WTC11 (cell line): ENCODE data around the gene TMCC1.

ENCODE experiments used
- CBFB ChIP-seq: sonication (generic); formaldehyde crosslinking; IDR thresholded peaks from 2 replicates; pipeline ENCODE4 v1.8.1; 2022; ENCODE audit warnings: mild to moderate bottlenecking, low read depth, missing genetic modification reagents
- CTCF ChIP-seq: fragments of 200-600 bp; IDR thresholded peaks from 2 replicates; pipeline ENCODE4 v1.8.0; 2022; ENCODE audit warnings: antibody characterized with exemption
- ELF4 ChIP-seq: sonication (generic); formaldehyde crosslinking; IDR thresholded peaks from 2 replicates; pipeline ENCODE4 v1.8.1; 2022; ENCODE audit warnings: low read depth, mild to moderate bottlenecking, moderate library complexity, missing genetic modification reagents
- FOXP1 ChIP-seq: sonication (generic); formaldehyde crosslinking; IDR thresholded peaks from 2 replicates; pipeline ENCODE4 v1.8.0; 2022; ENCODE audit warnings: missing genetic modification reagents, mild to moderate bottlenecking, moderate library complexity, borderline replicate concordance
- JUN ChIP-seq: sonication (generic); formaldehyde crosslinking; IDR thresholded peaks from 2 replicates; pipeline ENCODE4 v1.8.0; 2023; ENCODE audit warnings: mild to moderate bottlenecking, missing genetic modification reagents
- KAT7 ChIP-seq: sonication (generic); formaldehyde crosslinking; IDR thresholded peaks from 2 replicates; pipeline ENCODE4 v1.8.1; 2023; ENCODE audit warnings: missing genetic modification reagents, mild to moderate bottlenecking, borderline replicate concordance
- SMAD4 ChIP-seq: sonication (generic); formaldehyde crosslinking; IDR thresholded peaks from 2 replicates; pipeline ENCODE4 v1.8.0; 2022; ENCODE audit warnings: mild to moderate bottlenecking, missing genetic modification reagents
- STAT6 ChIP-seq: sonication (generic); formaldehyde crosslinking; conservative IDR thresholded peaks from 2 replicates; pipeline ENCODE4 v1.8.1; 2023; ENCODE audit warnings: mild to moderate bottlenecking, low read depth, missing genetic modification reagents, moderate library complexity
- ZNF263 ChIP-seq: sonication (generic); formaldehyde crosslinking; IDR thresholded peaks from 2 replicates; pipeline ENCODE4 v1.8.1; 2022; ENCODE audit warnings: low read depth, mild to moderate bottlenecking, moderate library complexity, missing genetic modification reagents
- TF ChIP-seq, protein P1 (sequence below): sonication (generic); formaldehyde crosslinking; IDR thresholded peaks from 2 replicates; pipeline ENCODE4 v1.8.1; 2023; ENCODE audit warnings: mild to moderate bottlenecking, missing genetic modification reagents
- TF ChIP-seq, protein P2 (sequence below): sonication (generic); formaldehyde crosslinking; IDR thresholded peaks from 2 replicates; pipeline ENCODE4 v1.8.0; 2022; ENCODE audit warnings: mild to moderate bottlenecking, missing genetic modification reagents
- TF ChIP-seq, protein P3 (sequence below): fragments of 250-450 bp; sonication (Bioruptor Pico); IDR thresholded peaks from 2 replicates; pipeline ENCODE4 v1.9.0; 2021; ENCODE audit warnings: mild to moderate bottlenecking, borderline replicate concordance
- TF ChIP-seq, protein P4 (sequence below): sonication (generic); formaldehyde crosslinking; conservative IDR thresholded peaks from 2 replicates; pipeline ENCODE4 v1.8.1; 2022; ENCODE audit warnings: mild to moderate bottlenecking, missing genetic modification reagents

GRCh38 chr3:129927072-129927471, 33.6 kb upstream of the TMCC1 start:
- TF ChIP-seq FOXP1 (CRISPR knock-in tag) (no peak), CTCF (no peak), KAT7 (no peak), SMAD4 (no peak), CBFB (CRISPR knock-in tag) (no peak), STAT6 (no peak), JUN (CRISPR knock-in tag) (no peak), ELF4 (CRISPR knock-in tag) (no peak), ZNF263 (CRISPR knock-in tag) (no peak)
- TF ChIP-seq, protein P1, sequence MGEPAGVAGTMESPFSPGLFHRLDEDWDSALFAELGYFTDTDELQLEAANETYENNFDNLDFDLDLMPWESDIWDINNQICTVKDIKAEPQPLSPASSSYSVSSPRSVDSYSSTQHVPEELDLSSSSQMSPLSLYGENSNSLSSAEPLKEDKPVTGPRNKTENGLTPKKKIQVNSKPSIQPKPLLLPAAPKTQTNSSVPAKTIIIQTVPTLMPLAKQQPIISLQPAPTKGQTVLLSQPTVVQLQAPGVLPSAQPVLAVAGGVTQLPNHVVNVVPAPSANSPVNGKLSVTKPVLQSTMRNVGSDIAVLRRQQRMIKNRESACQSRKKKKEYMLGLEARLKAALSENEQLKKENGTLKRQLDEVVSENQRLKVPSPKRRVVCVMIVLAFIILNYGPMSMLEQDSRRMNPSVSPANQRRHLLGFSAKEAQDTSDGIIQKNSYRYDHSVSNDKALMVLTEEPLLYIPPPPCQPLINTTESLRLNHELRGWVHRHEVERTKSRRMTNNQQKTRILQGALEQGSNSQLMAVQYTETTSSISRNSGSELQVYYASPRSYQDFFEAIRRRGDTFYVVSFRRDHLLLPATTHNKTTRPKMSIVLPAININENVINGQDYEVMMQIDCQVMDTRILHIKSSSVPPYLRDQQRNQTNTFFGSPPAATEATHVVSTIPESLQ (CRISPR knock-in tag), result no peak
- TF ChIP-seq, protein P2, sequence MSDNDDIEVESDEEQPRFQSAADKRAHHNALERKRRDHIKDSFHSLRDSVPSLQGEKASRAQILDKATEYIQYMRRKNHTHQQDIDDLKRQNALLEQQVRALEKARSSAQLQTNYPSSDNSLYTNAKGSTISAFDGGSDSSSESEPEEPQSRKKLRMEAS (CRISPR knock-in tag), result no peak
- TF ChIP-seq, protein P3, sequence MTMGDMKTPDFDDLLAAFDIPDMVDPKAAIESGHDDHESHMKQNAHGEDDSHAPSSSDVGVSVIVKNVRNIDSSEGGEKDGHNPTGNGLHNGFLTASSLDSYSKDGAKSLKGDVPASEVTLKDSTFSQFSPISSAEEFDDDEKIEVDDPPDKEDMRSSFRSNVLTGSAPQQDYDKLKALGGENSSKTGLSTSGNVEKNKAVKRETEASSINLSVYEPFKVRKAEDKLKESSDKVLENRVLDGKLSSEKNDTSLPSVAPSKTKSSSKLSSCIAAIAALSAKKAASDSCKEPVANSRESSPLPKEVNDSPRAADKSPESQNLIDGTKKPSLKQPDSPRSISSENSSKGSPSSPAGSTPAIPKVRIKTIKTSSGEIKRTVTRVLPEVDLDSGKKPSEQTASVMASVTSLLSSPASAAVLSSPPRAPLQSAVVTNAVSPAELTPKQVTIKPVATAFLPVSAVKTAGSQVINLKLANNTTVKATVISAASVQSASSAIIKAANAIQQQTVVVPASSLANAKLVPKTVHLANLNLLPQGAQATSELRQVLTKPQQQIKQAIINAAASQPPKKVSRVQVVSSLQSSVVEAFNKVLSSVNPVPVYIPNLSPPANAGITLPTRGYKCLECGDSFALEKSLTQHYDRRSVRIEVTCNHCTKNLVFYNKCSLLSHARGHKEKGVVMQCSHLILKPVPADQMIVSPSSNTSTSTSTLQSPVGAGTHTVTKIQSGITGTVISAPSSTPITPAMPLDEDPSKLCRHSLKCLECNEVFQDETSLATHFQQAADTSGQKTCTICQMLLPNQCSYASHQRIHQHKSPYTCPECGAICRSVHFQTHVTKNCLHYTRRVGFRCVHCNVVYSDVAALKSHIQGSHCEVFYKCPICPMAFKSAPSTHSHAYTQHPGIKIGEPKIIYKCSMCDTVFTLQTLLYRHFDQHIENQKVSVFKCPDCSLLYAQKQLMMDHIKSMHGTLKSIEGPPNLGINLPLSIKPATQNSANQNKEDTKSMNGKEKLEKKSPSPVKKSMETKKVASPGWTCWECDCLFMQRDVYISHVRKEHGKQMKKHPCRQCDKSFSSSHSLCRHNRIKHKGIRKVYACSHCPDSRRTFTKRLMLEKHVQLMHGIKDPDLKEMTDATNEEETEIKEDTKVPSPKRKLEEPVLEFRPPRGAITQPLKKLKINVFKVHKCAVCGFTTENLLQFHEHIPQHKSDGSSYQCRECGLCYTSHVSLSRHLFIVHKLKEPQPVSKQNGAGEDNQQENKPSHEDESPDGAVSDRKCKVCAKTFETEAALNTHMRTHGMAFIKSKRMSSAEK, result no peak
- TF ChIP-seq, protein P4, sequence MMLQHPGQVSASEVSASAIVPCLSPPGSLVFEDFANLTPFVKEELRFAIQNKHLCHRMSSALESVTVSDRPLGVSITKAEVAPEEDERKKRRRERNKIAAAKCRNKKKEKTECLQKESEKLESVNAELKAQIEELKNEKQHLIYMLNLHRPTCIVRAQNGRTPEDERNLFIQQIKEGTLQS (CRISPR knock-in tag), result no peak
